ENCODE results near the gene ACSL3.

Gene ACSL3

DNA sequence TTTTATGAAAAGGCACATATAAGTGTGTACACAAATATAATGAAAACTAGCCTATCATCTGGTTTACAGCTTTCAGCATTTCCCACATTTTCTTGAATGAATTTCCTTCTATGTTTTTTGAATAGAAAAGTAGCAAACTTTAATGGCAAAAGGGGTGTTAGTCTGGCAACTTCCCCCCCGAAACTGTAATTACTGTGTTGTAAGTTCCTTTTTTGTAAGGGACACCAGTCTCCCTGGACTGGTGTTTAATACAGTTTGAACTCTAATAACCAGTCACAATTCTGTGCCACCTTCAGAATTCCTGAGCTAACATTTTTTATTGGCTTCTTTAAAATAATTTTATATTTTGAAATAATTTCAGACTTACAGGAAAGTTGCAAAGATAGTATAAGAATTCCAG, 94.2 kb downstream of the ACSL3 start:
- TF ChIP-seq, protein P1, sequence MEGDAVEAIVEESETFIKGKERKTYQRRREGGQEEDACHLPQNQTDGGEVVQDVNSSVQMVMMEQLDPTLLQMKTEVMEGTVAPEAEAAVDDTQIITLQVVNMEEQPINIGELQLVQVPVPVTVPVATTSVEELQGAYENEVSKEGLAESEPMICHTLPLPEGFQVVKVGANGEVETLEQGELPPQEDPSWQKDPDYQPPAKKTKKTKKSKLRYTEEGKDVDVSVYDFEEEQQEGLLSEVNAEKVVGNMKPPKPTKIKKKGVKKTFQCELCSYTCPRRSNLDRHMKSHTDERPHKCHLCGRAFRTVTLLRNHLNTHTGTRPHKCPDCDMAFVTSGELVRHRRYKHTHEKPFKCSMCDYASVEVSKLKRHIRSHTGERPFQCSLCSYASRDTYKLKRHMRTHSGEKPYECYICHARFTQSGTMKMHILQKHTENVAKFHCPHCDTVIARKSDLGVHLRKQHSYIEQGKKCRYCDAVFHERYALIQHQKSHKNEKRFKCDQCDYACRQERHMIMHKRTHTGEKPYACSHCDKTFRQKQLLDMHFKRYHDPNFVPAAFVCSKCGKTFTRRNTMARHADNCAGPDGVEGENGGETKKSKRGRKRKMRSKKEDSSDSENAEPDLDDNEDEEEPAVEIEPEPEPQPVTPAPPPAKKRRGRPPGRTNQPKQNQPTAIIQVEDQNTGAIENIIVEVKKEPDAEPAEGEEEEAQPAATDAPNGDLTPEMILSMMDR (IDR thresholded peaks at IDR 0.05; ENCODE audit: extremely low read depth, missing control alignments), result no peak
- no peak for DNase-seq (ENCODE audit: low spot score)

DNA sequence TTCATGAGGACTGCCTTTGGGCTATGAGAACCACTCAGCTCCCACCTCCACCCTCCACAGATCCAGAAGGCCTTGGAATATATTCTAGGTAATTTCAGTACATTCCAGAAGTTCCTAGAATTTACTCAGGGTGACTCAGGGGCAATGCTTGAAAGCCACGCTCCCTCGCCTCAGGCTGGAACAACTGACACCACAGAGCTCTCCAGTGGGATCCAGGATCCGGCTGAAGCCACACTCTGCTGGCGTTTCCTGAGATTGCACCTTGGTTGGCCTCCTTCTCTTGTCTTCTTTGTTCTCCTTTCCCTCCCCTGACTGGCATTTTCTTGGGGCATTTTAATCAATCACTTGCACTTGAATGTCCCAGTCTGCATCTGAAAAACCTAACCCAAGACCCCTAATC, 98.5 kb downstream of the ACSL3 start:
- TF ChIP-seq, protein P1 (IDR thresholded peaks at IDR 0.05; ENCODE audit: extremely low read depth, missing control alignments), result no peak
- no peak for DNase-seq (ENCODE audit: low spot score)

DNA sequence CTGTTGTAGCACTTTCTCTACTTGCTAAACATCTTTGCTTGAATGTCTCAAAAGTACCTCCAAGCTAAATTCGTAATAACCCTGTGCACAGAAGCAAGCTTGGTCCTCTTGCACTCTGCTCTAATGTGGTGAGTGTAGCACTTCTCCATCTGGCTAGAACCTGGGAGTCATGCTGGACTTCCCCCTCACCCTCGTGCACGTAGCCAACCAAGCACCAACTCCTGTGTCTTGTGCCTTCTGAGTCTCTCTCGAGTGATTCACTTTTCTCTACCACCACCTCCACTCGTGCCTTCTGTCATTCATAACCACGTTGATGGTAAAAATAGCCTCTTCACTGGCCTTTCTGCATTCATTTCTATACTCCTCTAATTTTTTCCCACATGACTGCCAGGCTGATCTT, 99.3 kb downstream of the ACSL3 start:
- peak; percentile 16 for DNase-seq (ENCODE audit: low spot score)
- TF ChIP-seq, protein P1 (IDR thresholded peaks at IDR 0.05; ENCODE audit: extremely low read depth, missing control alignments), result no peak

DNA sequence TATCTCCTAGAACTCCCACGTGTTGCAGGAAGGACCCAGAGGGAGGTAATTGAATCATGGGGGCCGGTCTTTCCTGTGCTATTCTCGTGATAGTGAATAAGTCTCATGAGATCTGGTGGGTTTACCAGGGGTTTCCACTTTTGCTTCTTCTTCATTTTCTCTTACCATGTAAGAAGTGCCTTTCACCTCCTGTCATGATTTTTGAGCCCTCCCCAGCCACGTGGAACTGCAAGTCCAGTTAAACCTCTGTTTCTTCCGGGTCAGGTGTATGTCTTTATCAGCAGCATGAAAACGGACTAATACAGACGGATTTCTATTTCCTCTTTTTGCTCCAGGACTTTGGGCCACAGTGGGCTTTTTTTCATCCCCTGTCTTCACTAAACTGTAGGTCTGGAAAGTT, 102.8 kb downstream of the ACSL3 start:
- TF ChIP-seq, protein P1 (IDR thresholded peaks at IDR 0.05; ENCODE audit: extremely low read depth, missing control alignments), result no peak
- no peak for DNase-seq (ENCODE audit: low spot score)

DNA sequence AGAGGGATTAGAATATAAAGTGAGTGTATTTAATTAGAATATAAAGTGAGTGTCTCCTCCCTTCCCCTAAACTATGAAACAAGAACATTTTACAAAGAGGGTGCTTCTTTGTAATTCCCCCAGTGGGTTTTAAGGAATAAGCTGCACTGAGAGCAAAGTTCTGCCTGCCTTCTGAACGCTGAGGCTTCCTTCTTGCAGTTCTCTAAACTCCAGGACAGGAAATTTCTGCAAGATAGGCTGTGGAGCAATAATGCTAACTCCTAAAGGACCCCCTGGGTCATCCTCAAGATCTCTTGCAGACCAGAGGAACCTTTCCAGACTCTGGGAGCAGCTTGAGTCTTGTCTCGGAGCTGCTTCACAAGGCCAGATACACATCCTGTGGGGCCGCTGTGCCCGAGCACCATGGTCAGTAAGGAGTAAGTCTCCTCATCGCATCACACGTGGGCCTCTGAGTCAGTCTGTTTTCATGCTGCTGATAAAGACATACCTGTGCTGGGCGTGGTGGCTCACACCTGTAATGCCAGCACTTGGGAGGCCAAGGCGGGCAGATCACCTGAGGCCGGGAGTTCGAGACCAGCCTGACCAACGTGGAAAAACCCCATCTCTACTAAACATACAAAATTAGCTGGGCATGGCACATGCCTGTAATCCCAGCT, 103.7 kb downstream of the ACSL3 start:
- no peak for DNase-seq (ENCODE audit: low spot score)
- TF ChIP-seq, protein P1 (IDR thresholded peaks at IDR 0.05; ENCODE audit: extremely low read depth, missing control alignments), result no peak

DNA sequence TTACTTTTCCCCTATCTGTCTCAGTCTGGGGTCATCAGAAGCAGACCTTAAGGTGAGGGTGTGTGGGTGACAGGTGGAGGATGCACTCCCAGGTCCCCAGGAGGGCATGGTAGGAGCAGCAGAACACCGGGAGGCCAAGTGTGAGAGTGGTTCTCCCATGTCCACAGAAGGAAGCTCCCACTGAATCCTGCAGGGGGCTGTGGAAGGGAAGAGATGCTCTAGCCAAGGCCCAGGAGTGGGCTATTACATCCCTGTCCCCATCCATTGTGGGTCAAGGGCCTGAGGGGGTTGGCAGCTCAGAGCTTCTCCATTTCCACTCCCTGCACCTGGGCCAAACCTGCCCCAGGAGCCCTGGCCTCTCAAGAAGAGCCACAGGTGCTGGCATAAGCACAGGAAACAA, 104.7 kb downstream of the ACSL3 start:
- no peak for DNase-seq (ENCODE audit: low spot score)

DNA sequence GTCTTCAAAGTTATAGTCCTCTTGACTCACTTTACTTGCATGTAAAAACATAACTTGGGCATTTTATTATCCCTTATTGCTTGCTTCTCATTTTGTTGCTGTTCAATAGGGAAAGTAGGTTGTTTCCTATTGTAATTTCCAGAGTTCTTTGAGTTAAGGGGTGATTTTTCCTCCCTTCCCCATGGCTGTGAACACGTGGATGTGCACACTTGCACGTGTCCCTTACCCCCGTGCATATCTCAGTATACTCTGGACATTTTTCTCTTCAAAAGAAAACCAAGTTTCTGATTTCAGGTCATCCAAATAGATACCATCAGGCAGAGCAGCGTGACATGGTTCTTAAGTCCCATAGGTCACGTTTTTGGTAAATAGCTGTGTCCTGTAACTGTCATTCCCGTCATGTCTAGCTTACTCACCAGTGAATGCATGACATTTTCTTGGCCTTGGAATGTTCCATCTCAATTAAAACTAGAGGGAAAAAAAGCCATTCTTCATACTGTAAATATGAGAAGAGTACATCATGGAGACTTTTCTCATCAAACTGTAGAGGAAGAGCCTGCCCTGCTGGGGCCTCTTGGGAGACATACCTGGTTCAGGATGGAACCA, 107.8 kb downstream of the ACSL3 start:
- TF ChIP-seq, protein P1 (IDR thresholded peaks at IDR 0.05; ENCODE audit: extremely low read depth, missing control alignments), result no peak
- no peak for DNase-seq (ENCODE audit: low spot score)

More for the DNA sequence above, 104.7 kb downstream of the ACSL3 start:
- TF ChIP-seq, protein P1 (IDR thresholded peaks at IDR 0.05; ENCODE audit: extremely low read depth, missing control alignments), result no peak
